Adrenal gland (tissue), 12 donors: ENCODE data around the gene OLFM1. TPM values are rescaled to one million over a fixed set of nuclear protein-coding genes. Genes with fewer than 3 reads are reported as not detected.
"Not testable (repeated sequence)": the region's sequence is repeated elsewhere in the genome, so short reads cannot be mapped to it uniquely, and the experiment has no call there.

Experiments
- DNase-seq, 7 donors: peaks; one replicate each; pipeline ENCODE4 v3.0.0-alpha.2; 2019 to 2020
- H3K27ac ChIP-seq, 5 donors: fragments of 200-600 bp; sonication (generic) in 4 of 5; 1 replicate in 3 of 5; 2 replicates in 2 of 5; pipeline versions ENCODE4 v1.5.1 to v1.8.0; 2016 to 2020; ENCODE audit warnings: mild to moderate bottlenecking in 1 of 5
- H3K27me3 ChIP-seq: fragments of 200-600 bp; 2 replicates; pipeline ENCODE4 v1.8.0; 2021
- H3K36me3 ChIP-seq, 2 donors: fragments of 200-600 bp; replicated peaks in 1 of 2; 1 replicate in 1 of 2; 2 replicates in 1 of 2; pipeline versions ENCODE4 v1.5.1 to v1.8.0; 2018 to 2022
- H3K4me1 ChIP-seq, 2 donors: fragments of 200-600 bp; replicated peaks in 1 of 2; 1 replicate in 1 of 2; 2 replicates in 1 of 2; pipeline versions ENCODE4 v1.5.1 to v1.8.0; 2018 to 2021
- H3K4me3 ChIP-seq, 4 donors: fragments of 200-600 bp; sonication (generic) in 3 of 4; one replicate each; pipeline ENCODE4 v1.5.1; 2016 to 2018
- H3K9me3 ChIP-seq, 3 donors: fragments of 200-600 bp; sonication (generic) in 1 of 3; replicated peaks in 1 of 3; 1 replicate in 2 of 3; 2 replicates in 1 of 3; pipeline versions ENCODE4 v1.5.1 to v1.8.0; 2016 to 2021
- CTCF ChIP-seq, 6 experiments: fragments of 450-650 bp in 4 of 6; fragments of 200-600 bp in 2 of 6; sonication (generic) in 1 of 6; IDR thresholded peaks; 1 replicate in 5 of 6; 2 replicates in 1 of 6; pipeline versions ENCODE4 v1.5.1 to v1.8.0; 2016 to 2021; ENCODE audit warnings: antibody characterized with exemption in 6 of 6, mild to moderate bottlenecking in 2 of 6, moderate library complexity in 1 of 6
- POLR2A ChIP-seq, 2 donors: fragments of 450-650 bp; IDR thresholded peaks; one replicate each; pipeline ENCODE4 v1.6.1; 2017; ENCODE audit warnings: antibody characterized with exemption in 2 of 2, mild to moderate bottlenecking in 2 of 2, moderate library complexity in 1 of 2
- WGBS, 4 donors: extraction: QIAGEN DNeasy Blood & Tissue Kit in 2 of 4; methylation state at CpG; one replicate each; pipeline versions ENCODE4 v1.1.5 to v1.1.7; 2013 to 2017; 5-methylcytosine and 5-hydroxymethylcytosine counted together
- intact Hi-C, 2 donors: fragments of 100-400 bp; cut with DNase I; formaldehyde crosslinking; loops; one replicate each; pipeline versions ENCODE4 v1.14.1 to v1.15.0; 2022 to 2023
- polyA plus RNA-seq, 3 donors: library from polyadenylated mRNA; stranded (reverse); fragments of 200-250 nt in 2 of 3; fragments of 350-450 nt in 1 of 3; fragmentation: Illumina TruSeq in 1 of 3; extraction: RNeasy Lipid Tissue Mini Kit (QIAGEN cat#74804) in 1 of 3; gene quantifications; one replicate each; pipeline ENCODE4 v1.2.3, GENCODE V29; 2013 to 2014
- total RNA-seq, 9 donors: library from RNA; depleted of rRNA in 4 of 9; stranded (reverse); fragments of >200 nt in 4 of 9; fragments of 120-200 nt in 1 of 9; fragmentation: NEBNext Ultra II Directional in 1 of 9; extraction: Animal tissue kit (Norgen Biotek cat#: 25700) in 1 of 9; gene quantifications; one replicate each; pipeline versions ENCODE4 v1.1.0 to v1.2.4, GENCODE V29; 2013 to 2023
- donor health status: healthy with polysubstance abuse.
- donor health status: Bipolar disorder and iron deficiency.
- donor health status: DM: yes; HTN: yes; CAD: no.
- donor health status: DM: no; HTN: no; CAD: no.
- donor health status: DM: no; HTN: no; CAD: no.
- donor health status: DM: yes; HTN: yes; CAD: no.

OLFM1 gene
- total and polyA plus RNA-seq, 12 donors, result 2.5 to 48.0 (median 28.0) TPM

- no peak for DNase-seq
- no peaks in the 10 kb centered on the region for H3K9me3 ChIP-seq
- TF ChIP-seq POLR2A (IDR thresholded peaks at IDR 0.05) (no peak), CTCF (IDR thresholded peaks at IDR 0.05) (no peak)
- intact Hi-C loops, result no loop called here
- no peak overlapping the region for H3K27ac ChIP-seq
- 54 to 67% (median 59%) methylated on average over 7 of the region's 7 CpGs for WGBS, 4 donors
- H3K4me1 ChIP-seq, result no peaks in the 10 kb centered on the region
- no peaks in the 10 kb centered on the region for H3K27me3 ChIP-seq
- no peak overlapping the region for H3K4me3 ChIP-seq
- H3K36me3 ChIP-seq, result no peaks in the 10 kb centered on the region
Measured at GRCh38 chr9:135160862-135161261, 73.4 kb downstream of the OLFM1 start.

- 77 to 89% (median 82%) methylated on average over 15 of the region's 15 CpGs for WGBS, 4 donors
- H3K9me3 ChIP-seq, H3K27ac ChIP-seq, DNase-seq, H3K27me3 ChIP-seq, H3K4me1 ChIP-seq, intact Hi-C loops, H3K4me3 ChIP-seq, H3K36me3 ChIP-seq: not testable (repeated sequence)
Measured at GRCh38 chr9:135162599-135162998, 75.1 kb downstream of the OLFM1 start.

GRCh38 chr9:135163023-135163780 lies 75.7 kb downstream of the OLFM1 start:
- TF ChIP-seq POLR2A (IDR thresholded peaks at IDR 0.05) (no peak), CTCF (IDR thresholded peaks at IDR 0.05) (no peak)
- 66 to 75% (median 70%) methylated on average over 7 to 11 of the region's 11 CpGs for WGBS, 4 donors
- no peaks in the 10 kb centered on the region for H3K9me3 ChIP-seq
- no peaks in the 10 kb centered on the region for H3K27me3 ChIP-seq
- H3K36me3 ChIP-seq, result no peaks in the 10 kb centered on the region
- DNase-seq, result no peak
- intact Hi-C loops, result no loop called here
- H3K27ac ChIP-seq, result no peak overlapping the region
- H3K4me3 ChIP-seq, result no peak overlapping the region
- H3K4me1 ChIP-seq, result no peaks in the 10 kb centered on the region

- intact Hi-C loops, result no loop called here
- Histone ChIP-seq H3K27me3 (no peaks in the 10 kb centered on the region), H3K4me1 (no peaks in the 10 kb centered on the region), H3K27ac (no peak overlapping the region), H3K36me3 (no peaks in the 10 kb centered on the region), H3K4me3 (no peak overlapping the region), H3K9me3 (no peaks in the 10 kb centered on the region)
- WGBS, 4 donors, result 72 to 81% (median 77%) methylated on average over 9 to 11 of the region's 11 CpGs
- TF ChIP-seq POLR2A (IDR thresholded peaks at IDR 0.05) (no peak), CTCF (IDR thresholded peaks at IDR 0.05) (no peak)
- DNase-seq, result no peak
Measured at GRCh38 chr9:135164036-135164435, 76.6 kb downstream of the OLFM1 start.
